Thyroid gland (tissue), 4 donors: ENCODE data around the gene SIRT7.

Experiments used
- CTCF ChIP-seq, 6 experiments: fragments of 200-600 bp in 3 of 6; fragments of 450-650 bp in 3 of 6; sonication (generic) in 3 of 6; IDR thresholded peaks; one replicate each; pipeline ENCODE4 v1.5.1; 2016 to 2019; ENCODE audit warnings: antibody characterized with exemption in 6 of 6, mild to moderate bottlenecking in 2 of 6, inconsistent platforms in 1 of 6, moderate library complexity in 1 of 6
- POLR2A ChIP-seq, 2 donors: fragments of 450-650 bp; IDR thresholded peaks; one replicate each; pipeline ENCODE4 v1.6.1; 2017; ENCODE audit warnings: antibody characterized with exemption in 2 of 2, mild to moderate bottlenecking in 2 of 2, moderate library complexity in 1 of 2

GRCh38 chr17:81948635-81949378 lies 30.8 kb upstream of the SIRT7 start:
- TF ChIP-seq CTCF (IDR thresholded peaks at IDR 0.05) = no peak
- TF ChIP-seq POLR2A (IDR thresholded peaks at IDR 0.05) = no peak
